Kidney (tissue), 14 donors: ENCODE measurements around the gene CBR1. TPM values are rescaled to one million over a fixed set of nuclear protein-coding genes. Genes with fewer than 3 reads are reported as not detected.

Source experiments
- DNase-seq, 5 donors: peaks; one replicate each; pipeline ENCODE4 v3.0.0-alpha.2; 2013 to 2020
- FAIRE-seq: peaks from 2 replicates; lab custom pipeline; 2012; peaks lifted over from hg19 to GRCh38; lab: Jason Lieb, UNC
- H3K27ac ChIP-seq, 2 donors: one replicate each; pipeline ENCODE4 v1.7.0; 2013; ENCODE audit warnings: low read depth in 2 of 2, low read length in 2 of 2, inconsistent platforms in 1 of 2
- H3K27me3 ChIP-seq: one replicate; pipeline ENCODE4 v1.7.1; 2013; ENCODE audit warnings: low read length, inconsistent platforms; ENCODE audit not compliant: control insufficient read depth, insufficient read depth
- H3K36me3 ChIP-seq, 3 donors: one replicate each; pipeline versions ENCODE4 v1.7.0 to v1.7.1; 2013; ENCODE audit warnings: low read length in 3 of 3, control low read depth in 1 of 3, inconsistent platforms in 1 of 3; ENCODE audit not compliant: insufficient read depth in 3 of 3, control insufficient read depth in 2 of 3
- H3K4me1 ChIP-seq, 3 donors: one replicate each; pipeline versions ENCODE4 v1.7.0 to v1.7.1; 2013; ENCODE audit warnings: low read length in 3 of 3, inconsistent platforms in 1 of 3, low read depth in 1 of 3; ENCODE audit not compliant: control insufficient read depth in 2 of 3, insufficient read depth in 2 of 3
- H3K4me3 ChIP-seq, 3 donors: one replicate each; pipeline versions ENCODE4 v1.7.0 to v1.8.1; 2013; ENCODE audit warnings: low read length in 3 of 3, control low read depth in 1 of 3, inconsistent platforms in 1 of 3
- H3K9ac ChIP-seq, 3 donors: one replicate each; pipeline versions ENCODE4 v1.7.0 to v1.7.1; 2013; ENCODE audit warnings: low read length in 3 of 3, control low read depth in 1 of 3, inconsistent platforms in 1 of 3
- H3K9me3 ChIP-seq, 3 donors: one replicate each; pipeline versions ENCODE4 v1.7.0 to v1.7.1; 2013; ENCODE audit warnings: low read length in 3 of 3, control low read depth in 1 of 3, inconsistent platforms in 1 of 3; ENCODE audit not compliant: control insufficient read depth in 2 of 3, insufficient read depth in 1 of 3
- CTCF ChIP-seq: IDR thresholded peaks from 3 replicates; pipeline ENCODE4 v1.5.1; 2012; ENCODE audit warnings: mild to moderate bottlenecking, moderate library complexity, borderline replicate concordance; ENCODE audit not compliant: insufficient read depth; ENCODE audit errors: extremely low read depth
- intact Hi-C: fragments of 100-400 bp; cut with DNase I; formaldehyde crosslinking; loops from one replicate; pipeline ENCODE4 v1.11.1; 2022
- polyA plus RNA-seq: library from polyadenylated mRNA; stranded (reverse); fragments of 350-450 nt; fragmentation: Illumina TruSeq; extraction: RNeasy Lipid Tissue Mini Kit (QIAGEN cat#74804); gene quantifications from one replicate; pipeline ENCODE4 v1.2.3, GENCODE V29; 2014; ENCODE audit warnings: low read depth, low replicate concordance; ENCODE audit not compliant: insufficient read depth
- total RNA-seq: library from RNA; stranded (reverse); fragmentation: NEBNext Ultra II Directional; extraction: Animal tissue kit (Norgen Biotek cat#: 25700); gene quantifications from one replicate; pipeline ENCODE4 v1.2.1, GENCODE V29; 2021
- donor health status: control.
- donor health status: control.
- donor health status: control.
- donor health status: control.
- donor health status: control.
- donor health status: DM: yes; HTN: yes; CAD: no.
- donor health status: Normal renal cell carcinoma (clear cell type).

CBR1 gene
- total and polyA plus RNA-seq, 2 donors from 2014 or later: 94.3 to 379 TPM

GRCh38 chr21:36079010-36079649 lies 9.3 kb downstream of the CBR1 start:
- DNase-seq: peak in 1 of 5 donors; percentile 39
- no peak for TF ChIP-seq CTCF
- Histone ChIP-seq H3K4me3 (peak overlapping the region in 1 of 3 donors; percentile 47), H3K27me3 (no peaks in the 10 kb centered on the region), H3K9me3 (no peaks in the 10 kb centered on the region), H3K9ac (no peak overlapping the region), H3K27ac (peak overlapping the region in 1 of 2 donors; percentile 54), H3K36me3 (no peaks in the 10 kb centered on the region), H3K4me1 (no peaks in the 10 kb centered on the region)
- intact Hi-C loops: no loop called here
- FAIRE-seq: no peak

- H3K4me3 ChIP-seq: no peak overlapping the region
- DNase-seq (no peak), FAIRE-seq (no peak)
- no peak overlapping the region for H3K27ac ChIP-seq
- TF ChIP-seq CTCF: no peak
- no peaks in the 10 kb centered on the region for H3K27me3 ChIP-seq
- no peaks in the 10 kb centered on the region for H3K4me1 ChIP-seq
- H3K36me3 ChIP-seq: no peaks in the 10 kb centered on the region
- no peaks in the 10 kb centered on the region for H3K9me3 ChIP-seq
- no peak overlapping the region for H3K9ac ChIP-seq
- intact Hi-C loops: no loop called here
These were observed 9.8 kb downstream of the CBR1 start for GRCh38 chr21:36079671-36080070.

- H3K4me1 ChIP-seq: no peaks in the 10 kb centered on the region
- no peaks in the 10 kb centered on the region for H3K9me3 ChIP-seq
- DNase-seq (no peak), FAIRE-seq (no peak)
- no peaks in the 10 kb centered on the region for H3K36me3 ChIP-seq
- H3K27me3 ChIP-seq: no peaks in the 10 kb centered on the region
- no peak overlapping the region for H3K4me3 ChIP-seq
- no peak for TF ChIP-seq CTCF
- H3K9ac ChIP-seq: no peak overlapping the region
- no peak overlapping the region for H3K27ac ChIP-seq
- intact Hi-C loops: no loop called here
These were observed 10.6 kb downstream of the CBR1 start for GRCh38 chr21:36080386-36080785.
